ENCODE results near the gene MRS2. TPM values are rescaled to one million over a fixed set of nuclear protein-coding genes. Genes with fewer than 3 reads are reported as not detected.
"Not testable (repeated sequence)": the region's sequence is repeated elsewhere in the genome, so short reads cannot be mapped to it uniquely, and the experiment has no call there.

Gene MRS2
- total and polyA plus RNA-seq, 2 donors (not counting 3 experiments of a cell fraction or from before 2014, with no cell fraction given) = 12.1 to 21.1 TPM

DNA sequence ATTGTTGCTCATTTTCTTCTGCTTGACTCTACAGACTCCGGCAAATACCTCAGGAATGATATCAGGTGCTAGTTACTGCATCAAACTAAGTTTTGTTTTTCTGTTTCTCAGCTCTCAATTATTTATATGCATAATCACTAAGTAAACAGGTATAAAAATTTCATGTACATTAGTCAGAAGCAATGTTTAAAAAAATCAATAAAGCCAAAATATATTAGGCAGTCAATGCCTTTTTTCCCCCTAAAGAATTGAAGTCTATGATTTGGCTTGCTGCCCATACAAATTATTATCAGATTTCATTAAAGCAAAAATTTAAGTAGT lies 20.6 kb upstream of the MRS2 start:
- intact Hi-C loops (cut with micrococcal nuclease) = no loop called here
- no TSS peak for BruUV-seq (replicated peaks)
- Histone ChIP-seq H3K27me3 (ENCODE audit: control insufficient read depth in 2 of 2, insufficient read depth in 2 of 2, low read length in 2 of 2) (no peaks in the 10 kb centered on the region), H3K9me3 (replicated peaks; ENCODE audit: control insufficient read depth, insufficient read depth, low read length) (no peaks in the 10 kb centered on the region), H3K79me2 (ENCODE audit: control insufficient read depth, insufficient read depth, low read length) (no peaks in the 10 kb centered on the region), H3K27ac (ENCODE audit: insufficient read depth, low read depth, low read length) (no peak overlapping the region), H3K4me2 (ENCODE audit: insufficient read depth, low read length) (no peak overlapping the region), H4K20me1 (replicated peaks; ENCODE audit: control insufficient read depth, extremely low read depth, insufficient read depth, low read length) (no peaks in the 10 kb centered on the region), H3K9me1 (replicated peaks; ENCODE audit: control insufficient read depth, extremely low read depth, insufficient read depth, low read length) (no peaks in the 10 kb centered on the region), H2AFZ (ENCODE audit: low read depth, low read length) (no peak overlapping the region), H3K4me3 (replicated peaks in 1 of 3; ENCODE audit: insufficient read depth in 1 of 3, low read depth in 1 of 3, low read length in 3 of 3) (no peak overlapping the region), H3K9ac (replicated peaks; ENCODE audit: extremely low read depth, insufficient read depth, low read length) (no peak overlapping the region), H3K4me1 (ENCODE audit: control insufficient read depth, extremely low read depth, insufficient read depth, low read length) (no peaks in the 10 kb centered on the region), H3K36me3 (ENCODE audit: control insufficient read depth in 2 of 2, extremely low read depth in 1 of 2, insufficient read depth in 2 of 2, low read length in 2 of 2) (no peaks in the 10 kb centered on the region)
- ChIA-PET POLR2A (no interaction called here), CTCF (interaction anchor here (0.7 to 0.8 kb wide), 2 partner anchors 11 to 99 kb away, joined by 3 read pairs; no protein-coding TSS in a partner anchor)
- dilution Hi-C loops (cut with MboI; ENCODE audit: extremely low pct_ligation_motif_present, low sequenced_read_pairs) = no loop called here
- FAIRE-seq (no peak), DNase-seq (ENCODE audit: low read depth, low spot score) (no peak)
- no peak for TF ChIP-seq GATA2 (IDR thresholded peaks at IDR 0.05; ENCODE audit: insufficient read depth, insufficient read length, low read depth, low read length)

DNA sequence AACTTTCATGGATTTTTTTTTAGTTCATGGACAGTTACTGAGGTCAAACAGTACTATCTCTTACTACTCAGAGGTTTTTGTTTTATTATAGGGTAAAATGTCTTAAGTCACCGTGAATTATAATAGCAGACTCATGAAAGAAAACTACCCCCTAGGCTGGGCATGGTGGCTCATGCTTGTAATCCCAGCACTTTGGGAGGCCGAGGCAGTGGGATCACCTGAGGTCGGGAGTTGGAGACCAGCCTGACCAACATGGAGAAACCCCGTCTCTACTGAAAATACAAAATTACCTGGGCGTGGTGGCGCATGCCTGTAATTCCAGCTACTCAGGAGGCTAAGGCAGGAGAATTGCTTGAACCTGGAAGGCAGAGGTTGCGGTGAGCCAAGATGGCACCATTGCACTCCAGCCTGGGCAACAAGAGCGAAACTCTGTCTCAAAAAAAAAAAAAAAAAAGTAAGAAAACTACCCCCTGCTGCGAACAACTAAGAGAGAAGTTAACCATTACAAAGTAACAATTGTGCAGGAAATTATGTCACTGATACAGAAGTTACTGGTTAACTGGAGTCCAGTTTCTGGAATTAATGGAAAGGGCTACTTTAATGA lies 19.7 kb upstream of the MRS2 start:
- FAIRE-seq; H3K4me3 ChIP-seq (replicated peaks in 1 of 3; ENCODE audit: insufficient read depth in 1 of 3, low read depth in 1 of 3, low read length in 3 of 3); H3K9me3 ChIP-seq (replicated peaks; ENCODE audit: control insufficient read depth, insufficient read depth, low read length); DNase-seq (ENCODE audit: low read depth, low spot score); H3K27ac ChIP-seq (ENCODE audit: insufficient read depth, low read depth, low read length); POLR2A ChIA-PET; H4K20me1 ChIP-seq (replicated peaks; ENCODE audit: control insufficient read depth, extremely low read depth, insufficient read depth, low read length); dilution Hi-C loops (cut with MboI; ENCODE audit: extremely low pct_ligation_motif_present, low sequenced_read_pairs); H3K4me2 ChIP-seq (ENCODE audit: insufficient read depth, low read length); H3K9ac ChIP-seq (replicated peaks; ENCODE audit: extremely low read depth, insufficient read depth, low read length); BruUV-seq (replicated peaks); H3K9me1 ChIP-seq (replicated peaks; ENCODE audit: control insufficient read depth, extremely low read depth, insufficient read depth, low read length); H3K27me3 ChIP-seq (ENCODE audit: control insufficient read depth in 2 of 2, insufficient read depth in 2 of 2, low read length in 2 of 2); intact Hi-C loops (cut with micrococcal nuclease); H3K36me3 ChIP-seq (ENCODE audit: control insufficient read depth in 2 of 2, extremely low read depth in 1 of 2, insufficient read depth in 2 of 2, low read length in 2 of 2); H3K79me2 ChIP-seq (ENCODE audit: control insufficient read depth, insufficient read depth, low read length); H3K4me1 ChIP-seq (ENCODE audit: control insufficient read depth, extremely low read depth, insufficient read depth, low read length); H2AFZ ChIP-seq (ENCODE audit: low read depth, low read length); CTCF ChIA-PET: not testable (repeated sequence)

- H3K4me2 ChIP-seq (ENCODE audit: insufficient read depth, low read length); H3K27ac ChIP-seq (ENCODE audit: insufficient read depth, low read depth, low read length); intact Hi-C loops (cut with micrococcal nuclease); H3K9me3 ChIP-seq (replicated peaks; ENCODE audit: control insufficient read depth, insufficient read depth, low read length); BruUV-seq (replicated peaks); H3K79me2 ChIP-seq (ENCODE audit: control insufficient read depth, insufficient read depth, low read length); H3K27me3 ChIP-seq (ENCODE audit: control insufficient read depth in 2 of 2, insufficient read depth in 2 of 2, low read length in 2 of 2); H2AFZ ChIP-seq (ENCODE audit: low read depth, low read length); H4K20me1 ChIP-seq (replicated peaks; ENCODE audit: control insufficient read depth, extremely low read depth, insufficient read depth, low read length); FAIRE-seq; dilution Hi-C loops (cut with MboI; ENCODE audit: extremely low pct_ligation_motif_present, low sequenced_read_pairs); DNase-seq (ENCODE audit: low read depth, low spot score); H3K9ac ChIP-seq (replicated peaks; ENCODE audit: extremely low read depth, insufficient read depth, low read length); H3K36me3 ChIP-seq (ENCODE audit: control insufficient read depth in 2 of 2, extremely low read depth in 1 of 2, insufficient read depth in 2 of 2, low read length in 2 of 2); H3K9me1 ChIP-seq (replicated peaks; ENCODE audit: control insufficient read depth, extremely low read depth, insufficient read depth, low read length); H3K4me1 ChIP-seq (ENCODE audit: control insufficient read depth, extremely low read depth, insufficient read depth, low read length); H3K4me3 ChIP-seq (replicated peaks in 1 of 3; ENCODE audit: insufficient read depth in 1 of 3, low read depth in 1 of 3, low read length in 3 of 3); POLR2A ChIA-PET: not testable (repeated sequence)
- CTCF ChIA-PET = interaction anchor here (2.9 kb wide), 1 partner anchor 101 kb away, joined by 11 read pairs; no protein-coding TSS in a partner anchor
These were observed 18.2 kb upstream of the MRS2 start for GRCh38 chr6:24384369-24385130.
